K562 (cell line): Measurements from ENCODE around the gene LHB. TPM values are rescaled to one million over a fixed set of nuclear protein-coding genes. Genes with fewer than 3 reads are reported as not detected.

Source experiments
- ATF3 ChIP-seq, 2 experiments: fragments of 450-650 bp in 1 of 2; sonication (generic) in 1 of 2; formaldehyde crosslinking in 1 of 2; IDR thresholded peaks in 1 of 2; conservative IDR thresholded peaks in 1 of 2; 2 replicates each; pipeline versions ENCODE4 v1.6.1 to v1.8.1; 2016 to 2023; ENCODE audit warnings: mild to moderate bottlenecking in 2 of 2, moderate library complexity in 2 of 2, inconsistent platforms in 1 of 2, missing genetic modification reagents in 1 of 2
- BRF2 ChIP-seq: IDR thresholded peaks from 3 replicates; pipeline ENCODE4 v1.6.1; 2011; ENCODE audit warnings: borderline replicate concordance, mild to moderate bottlenecking; ENCODE audit not compliant: insufficient read length, insufficient read depth
- CXXC5 ChIP-seq: fragments of 250-450 bp; sonication (Bioruptor Pico); IDR thresholded peaks from 2 replicates; pipeline ENCODE4 v1.8.0; 2022; ENCODE audit warnings: inconsistent platforms, mild to moderate bottlenecking, moderate library complexity
- ETS1 ChIP-seq: conservative IDR thresholded peaks from 2 replicates; pipeline ENCODE4 v1.6.1; 2011; ENCODE audit warnings: low read depth, mild to moderate bottlenecking, low read length; ENCODE audit not compliant: control insufficient read depth
- GABPB2 ChIP-seq: fragments of 250-450 bp; sonication (Bioruptor Pico); conservative IDR thresholded peaks from 2 replicates; pipeline ENCODE4 v1.5.1; 2021; ENCODE audit warnings: mild to moderate bottlenecking
- LEF1 ChIP-seq: fragments of 450-650 bp; IDR thresholded peaks from 2 replicates; pipeline ENCODE4 v1.6.1; 2016; ENCODE audit warnings: mild to moderate bottlenecking
- MEF2A ChIP-seq: IDR thresholded peaks from 2 replicates; pipeline ENCODE4 v1.6.1; 2011; ENCODE audit warnings: low read depth, mild to moderate bottlenecking, low read length, moderate library complexity; ENCODE audit not compliant: control insufficient read depth
- NCOA1 ChIP-seq: fragments of 450-650 bp; IDR thresholded peaks from 2 replicates; pipeline ENCODE4 v1.6.1; 2016; ENCODE audit warnings: low read depth
- RBFOX2 ChIP-seq: fragments of 200-400 bp; formaldehyde crosslinking; IDR thresholded peaks from 2 replicates; pipeline ENCODE4 v1.6.1; 2017; ENCODE audit warnings: low read depth, mild to moderate bottlenecking, low read length, moderate library complexity
- RNF2 ChIP-seq: sonication (generic); IDR thresholded peaks from 2 replicates; pipeline ENCODE4 v1.6.1; 2016
- SIRT6 ChIP-seq: IDR thresholded peaks from one replicate; pipeline ENCODE4 v1.6.1; 2012; ENCODE audit warnings: low read depth, mild to moderate bottlenecking, control low read depth, inconsistent platforms, low read length, moderate library complexity
- ZNF449 ChIP-seq: fragments of 250-450 bp; sonication (Bioruptor Pico); IDR thresholded peaks from 2 replicates; pipeline ENCODE4 v1.8.0; 2022; ENCODE audit warnings: moderate library complexity, mild to moderate bottlenecking, inconsistent platforms
- polyA plus RNA-seq, 8 experiments: library from polyadenylated mRNA; depleted of rRNA in 4 of 8; stranded (reverse) in 5 of 8; unstranded in 3 of 8; fragments of >200 nt; fragmentation: Nextera tagmentation in 2 of 8; fragmentation: Illumina TruSeq in 1 of 8; extraction: Ambion mirVana in 2 of 8; extraction: Trizol in 1 of 8; gene quantifications; 2 replicates each; pipeline versions ENCODE4 v1.2.1 to v1.2.3, GENCODE V29; 2011 to 2014; ENCODE audit warnings: inconsistent platforms in 1 of 8, missing spikeins in 1 of 8
- total RNA-seq, 7 experiments: library from RNA; depleted of rRNA in 6 of 7; stranded (reverse); fragments of >200 nt in 6 of 7; fragmentation: Illumina TruSeq in 2 of 7; extraction: Trizol in 2 of 7; gene quantifications; 2 replicates each; pipeline versions ENCODE4 v1.2.1 to v1.2.3, GENCODE V29; 2011 to 2021; ENCODE audit warnings: low replicate concordance in 1 of 7
- TF ChIP-seq, protein P1 (sequence below): fragments of 450-650 bp; IDR thresholded peaks from one replicate; pipeline ENCODE4 v1.6.1; 2018; ENCODE audit warnings: mild to moderate bottlenecking, moderate library complexity; ENCODE audit not compliant: partially characterized antibody
- TF ChIP-seq, protein P2 (sequence below): fragments of 450-650 bp; IDR thresholded peaks from 2 replicates; pipeline ENCODE4 v1.6.1; 2018; ENCODE audit warnings: mild to moderate bottlenecking, low read depth; ENCODE audit not compliant: partially characterized antibody
- TF ChIP-seq, protein P3 (sequence below), 2 experiments: IDR thresholded peaks; 2 replicates each; pipeline ENCODE4 v1.6.1; 2012; ENCODE audit warnings: improper control_type of control experiment in 2 of 2, low read depth in 2 of 2, low read length in 2 of 2, borderline replicate concordance in 1 of 2

LHB gene
- total and polyA plus RNA-seq, 9 of the 15 experiments (the other 6 are each of a cell fraction or from before 2014, with no cell fraction given) = 0.54 TPM; not detected in 8

DNA sequence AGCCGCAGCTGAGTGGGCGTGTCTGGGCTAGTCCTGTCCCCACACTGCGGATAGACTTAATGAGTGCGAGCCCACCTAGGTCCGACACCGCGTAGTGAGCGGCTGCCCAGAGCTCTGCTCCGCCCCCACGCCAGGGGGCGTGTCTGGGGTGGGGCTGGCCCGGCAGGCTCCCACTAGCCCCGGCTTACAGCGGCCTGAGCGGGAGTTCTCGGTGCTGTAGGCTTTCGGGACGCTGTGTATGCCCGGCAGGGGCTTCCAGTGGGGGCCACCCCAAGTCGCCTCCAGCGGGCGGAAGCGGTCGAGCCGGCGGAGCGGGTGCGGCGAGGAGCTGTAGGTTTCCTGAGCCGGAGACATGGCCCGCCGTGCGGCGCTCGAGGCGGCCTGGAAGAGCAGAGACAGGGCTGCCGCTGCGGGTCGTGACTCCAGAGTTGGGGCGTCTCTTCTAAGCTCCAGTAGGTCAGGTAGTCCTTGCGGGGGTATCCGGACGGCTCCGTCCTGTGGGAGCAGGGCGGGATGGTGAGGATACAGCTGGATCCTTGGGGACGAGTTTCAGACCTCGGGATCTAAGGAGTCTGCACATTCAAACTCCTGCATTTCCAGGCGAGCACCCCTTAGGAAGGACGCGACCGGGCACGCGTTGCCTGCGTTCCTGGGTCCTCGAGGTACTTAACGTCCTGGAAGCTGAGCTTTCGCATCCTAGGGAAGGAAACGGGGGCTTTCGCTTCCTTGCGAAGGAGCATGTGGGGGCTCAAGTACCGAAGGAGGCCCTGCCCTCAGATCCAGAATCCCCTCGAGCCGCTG lies 39.4 kb upstream of the LHB start (continued):
- no peak for TF ChIP-seq ZNF449 (CRISPR knock-in tag)
- no peak for TF ChIP-seq ATF3 (IDR thresholded peaks at IDR 0.05)
- no peak for TF ChIP-seq ATF3 (CRISPR knock-in tag; conservative IDR thresholded peaks at IDR 0.05)
- TF ChIP-seq RNF2 = no peak
- TF ChIP-seq MEF2A = no peak
- peak; percentile 64 for TF ChIP-seq CXXC5 (CRISPR knock-in tag)
- TF ChIP-seq, protein P1, sequence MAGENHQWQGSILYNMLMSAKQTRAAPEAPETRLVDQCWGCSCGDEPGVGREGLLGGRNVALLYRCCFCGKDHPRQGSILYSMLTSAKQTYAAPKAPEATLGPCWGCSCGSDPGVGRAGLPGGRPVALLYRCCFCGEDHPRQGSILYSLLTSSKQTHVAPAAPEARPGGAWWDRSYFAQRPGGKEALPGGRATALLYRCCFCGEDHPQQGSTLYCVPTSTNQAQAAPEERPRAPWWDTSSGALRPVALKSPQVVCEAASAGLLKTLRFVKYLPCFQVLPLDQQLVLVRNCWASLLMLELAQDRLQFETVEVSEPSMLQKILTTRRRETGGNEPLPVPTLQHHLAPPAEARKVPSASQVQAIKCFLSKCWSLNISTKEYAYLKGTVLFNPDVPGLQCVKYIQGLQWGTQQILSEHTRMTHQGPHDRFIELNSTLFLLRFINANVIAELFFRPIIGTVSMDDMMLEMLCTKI = no peak
- TF ChIP-seq LEF1 = no peak
- TF ChIP-seq GABPB2 (CRISPR knock-in tag) = no peak
- no peak for TF ChIP-seq NCOA1
- TF ChIP-seq SIRT6 = no peak
- peak; percentile 38; the same call in 1 of the 2 replicates for TF ChIP-seq RBFOX2
- TF ChIP-seq, protein P2, sequence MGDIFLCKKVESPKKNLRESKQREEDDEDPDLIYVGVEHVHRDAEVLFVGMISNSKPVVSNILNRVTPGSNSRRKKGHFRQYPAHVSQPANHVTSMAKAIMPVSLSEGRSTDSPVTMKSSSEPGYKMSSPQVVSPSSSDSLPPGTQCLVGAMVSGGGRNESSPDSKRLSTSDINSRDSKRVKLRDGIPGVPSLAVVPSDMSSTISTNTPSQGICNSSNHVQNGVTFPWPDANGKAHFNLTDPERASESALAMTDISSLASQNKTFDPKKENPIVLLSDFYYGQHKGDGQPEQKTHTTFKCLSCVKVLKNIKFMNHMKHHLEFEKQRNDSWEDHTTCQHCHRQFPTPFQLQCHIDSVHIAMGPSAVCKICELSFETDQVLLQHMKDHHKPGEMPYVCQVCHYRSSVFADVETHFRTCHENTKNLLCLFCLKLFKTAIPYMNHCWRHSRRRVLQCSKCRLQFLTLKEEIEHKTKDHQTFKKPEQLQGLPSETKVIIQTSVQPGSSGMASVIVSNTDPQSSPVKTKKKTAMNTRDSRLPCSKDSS = no peak
- no peak for TF ChIP-seq BRF2
- TF ChIP-seq, protein P3, sequence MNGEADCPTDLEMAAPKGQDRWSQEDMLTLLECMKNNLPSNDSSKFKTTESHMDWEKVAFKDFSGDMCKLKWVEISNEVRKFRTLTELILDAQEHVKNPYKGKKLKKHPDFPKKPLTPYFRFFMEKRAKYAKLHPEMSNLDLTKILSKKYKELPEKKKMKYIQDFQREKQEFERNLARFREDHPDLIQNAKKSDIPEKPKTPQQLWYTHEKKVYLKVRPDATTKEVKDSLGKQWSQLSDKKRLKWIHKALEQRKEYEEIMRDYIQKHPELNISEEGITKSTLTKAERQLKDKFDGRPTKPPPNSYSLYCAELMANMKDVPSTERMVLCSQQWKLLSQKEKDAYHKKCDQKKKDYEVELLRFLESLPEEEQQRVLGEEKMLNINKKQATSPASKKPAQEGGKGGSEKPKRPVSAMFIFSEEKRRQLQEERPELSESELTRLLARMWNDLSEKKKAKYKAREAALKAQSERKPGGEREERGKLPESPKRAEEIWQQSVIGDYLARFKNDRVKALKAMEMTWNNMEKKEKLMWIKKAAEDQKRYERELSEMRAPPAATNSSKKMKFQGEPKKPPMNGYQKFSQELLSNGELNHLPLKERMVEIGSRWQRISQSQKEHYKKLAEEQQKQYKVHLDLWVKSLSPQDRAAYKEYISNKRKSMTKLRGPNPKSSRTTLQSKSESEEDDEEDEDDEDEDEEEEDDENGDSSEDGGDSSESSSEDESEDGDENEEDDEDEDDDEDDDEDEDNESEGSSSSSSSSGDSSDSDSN (IDR thresholded peaks at IDR 0.05; ENCODE audit: borderline replicate concordance in 1 of 2, low read depth in 2 of 2, low read length in 2 of 2) = 0 out of 4 replicates have a peak, but pooled peaks of 1 of the 2 experiments have one; percentile 71
- 0 out of 2 replicates have a peak, but pooled peaks have one; percentile 25 for TF ChIP-seq ETS1
